Cerebellar cortex (tissue), 1 donor: ENCODE data around the gene TBC1D23.
A peak's percentile ranks its signal among the peaks of the same experiment; 100 is the strongest.
"Not testable (repeated sequence)": the region's sequence is repeated elsewhere in the genome, so short reads cannot be mapped to it uniquely, and the experiment has no call there.

Experiments
- DNase-seq: peaks from one replicate; pipeline ENCODE4 v3.0.0-alpha.2; 2015; ENCODE audit warnings: low spot score

Gene TBC1D23

GRCh38 chr3:100257586-100257985 is 3.2 kb upstream of the TBC1D23 start:
- DNase-seq = no peak

GRCh38 chr3:100260081-100260684 is 609 bp upstream of the TBC1D23 start:
- DNase-seq = peak; percentile 66

- no peak for DNase-seq
These were observed 702 bp downstream of the TBC1D23 start for GRCh38 chr3:100261485-100261903.

- DNase-seq = not testable (repeated sequence)
These were observed 2.1 kb downstream of the TBC1D23 start for GRCh38 chr3:100262925-100263324.

- DNase-seq = no peak
These were observed 2.8 kb downstream of the TBC1D23 start for GRCh38 chr3:100263583-100263982.

- DNase-seq = no peak
These were observed 3.5 kb downstream of the TBC1D23 start for GRCh38 chr3:100264242-100264641.

GRCh38 chr3:100265016-100265415 is 4.2 kb downstream of the TBC1D23 start:
- no peak for DNase-seq

- no peak for DNase-seq
These were observed 5.7 kb downstream of the TBC1D23 start for GRCh38 chr3:100266531-100266930.

GRCh38 chr3:100268156-100268555 is 7.4 kb downstream of the TBC1D23 start:
- no peak for DNase-seq

- no peak for DNase-seq
These were observed 8.2 kb downstream of the TBC1D23 start for GRCh38 chr3:100269001-100269400.

- DNase-seq = no peak
These were observed 8.8 kb downstream of the TBC1D23 start for GRCh38 chr3:100269410-100270214.

- no peak for DNase-seq
These were observed 9.4 kb downstream of the TBC1D23 start for GRCh38 chr3:100270215-100270583.

- DNase-seq = no peak
These were observed 10.7 kb downstream of the TBC1D23 start for GRCh38 chr3:100271522-100271921.

GRCh38 chr3:100272797-100273611 is 12.2 kb downstream of the TBC1D23 start:
- DNase-seq = not testable (repeated sequence)

GRCh38 chr3:100274361-100274760 is 13.6 kb downstream of the TBC1D23 start:
- no peak for DNase-seq

GRCh38 chr3:100277255-100277800 is 16.5 kb downstream of the TBC1D23 start:
- DNase-seq = no peak

- no peak for DNase-seq
These were observed 18.1 kb downstream of the TBC1D23 start for GRCh38 chr3:100278910-100279309.

- no peak for DNase-seq
These were observed 27.6 kb downstream of the TBC1D23 start for GRCh38 chr3:100288288-100288894.

- DNase-seq = no peak
These were observed 28.5 kb downstream of the TBC1D23 start for GRCh38 chr3:100289339-100289738.

GRCh38 chr3:100295089-100295488 is 34.3 kb downstream of the TBC1D23 start:
- DNase-seq = no peak

GRCh38 chr3:100297784-100298183 is 37.0 kb downstream of the TBC1D23 start:
- no peak for DNase-seq

GRCh38 chr3:100299016-100299415 is 38.2 kb downstream of the TBC1D23 start:
- DNase-seq = no peak
